Activated CD8-positive, alpha-beta memory T cell treated with anti-CD3 and anti-CD28 coated beads, Interleukin-2, amount 50 U/mL, for 4 hours (primary cell): Measurements from ENCODE around the gene AKR1E2.
"Not testable (repeated sequence)": the region's sequence is repeated elsewhere in the genome, so short reads cannot be mapped to it uniquely, and the experiment has no call there.

ENCODE experiments used
- DNase-seq: peaks from one replicate; pipeline ENCODE4 v3.0.0-alpha.2; 2020

Gene AKR1E2

GRCh38 chr10:4815646-4816180 is 10.3 kb upstream of the AKR1E2 start:
- DNase-seq = not testable (repeated sequence)

- DNase-seq = no peak
Measured at GRCh38 chr10:4816966-4817365, 9.0 kb upstream of the AKR1E2 start.

GRCh38 chr10:4819067-4819466 is 6.9 kb upstream of the AKR1E2 start:
- no peak for DNase-seq

- no peak for DNase-seq
Measured at GRCh38 chr10:4819707-4820106, 6.3 kb upstream of the AKR1E2 start.

- DNase-seq = no peak
Measured at GRCh38 chr10:4820804-4821401, 5.1 kb upstream of the AKR1E2 start.

- DNase-seq = no peak
Measured at GRCh38 chr10:4822208-4822607, 3.8 kb upstream of the AKR1E2 start.

GRCh38 chr10:4824791-4825310 is 1.2 kb upstream of the AKR1E2 start:
- DNase-seq = no peak

GRCh38 chr10:4825456-4825867 is 545 bp upstream of the AKR1E2 start:
- no peak for DNase-seq

- DNase-seq = no peak
Measured at GRCh38 chr10:4826792-4827324, 851 bp downstream of the AKR1E2 start.

GRCh38 chr10:4828005-4828404 is 2.0 kb downstream of the AKR1E2 start:
- DNase-seq = no peak

- no peak for DNase-seq
Measured at GRCh38 chr10:4830551-4830950, 4.5 kb downstream of the AKR1E2 start.

GRCh38 chr10:4831091-4831490 is 5.1 kb downstream of the AKR1E2 start:
- DNase-seq = no peak

- no peak for DNase-seq
Measured at GRCh38 chr10:4833286-4833685, 7.3 kb downstream of the AKR1E2 start.

GRCh38 chr10:4834898-4835405 is 8.9 kb downstream of the AKR1E2 start:
- no peak for DNase-seq

- no peak for DNase-seq
Measured at GRCh38 chr10:4835494-4835918, 9.5 kb downstream of the AKR1E2 start.

GRCh38 chr10:4836416-4836969 is 10.5 kb downstream of the AKR1E2 start:
- no peak for DNase-seq

- no peak for DNase-seq
Measured at GRCh38 chr10:4837551-4837950, 11.5 kb downstream of the AKR1E2 start.

- no peak for DNase-seq
Measured at GRCh38 chr10:4838743-4839142, 12.7 kb downstream of the AKR1E2 start.

GRCh38 chr10:4839353-4839752 is 13.3 kb downstream of the AKR1E2 start:
- no peak for DNase-seq

- no peak for DNase-seq
Measured at GRCh38 chr10:4840151-4840550, 14.1 kb downstream of the AKR1E2 start.

- DNase-seq = no peak
Measured at GRCh38 chr10:4843525-4844180, 17.6 kb downstream of the AKR1E2 start.

GRCh38 chr10:4844864-4845263 is 18.9 kb downstream of the AKR1E2 start:
- DNase-seq = no peak

GRCh38 chr10:4845766-4846165 is 19.8 kb downstream of the AKR1E2 start:
- no peak for DNase-seq

GRCh38 chr10:4846775-4847174 is 20.8 kb downstream of the AKR1E2 start:
- DNase-seq = no peak
